Prostate gland (tissue), 2 donors: Measurements from ENCODE around the gene ATP6V1B1. TPM values are rescaled to one million over a fixed set of nuclear protein-coding genes. Genes with fewer than 3 reads are reported as not detected.

Experiments used
- DNase-seq: peaks from one replicate; pipeline ENCODE4 v3.0.0-alpha.2; 2019; ENCODE audit warnings: low spot score
- H3K27ac ChIP-seq, 2 donors: fragments of 200-600 bp; sonication (generic); 2 replicates each; pipeline ENCODE4 v1.5.1; 2017 to 2019
- H3K27me3 ChIP-seq: fragments of 200-600 bp; sonication (generic); replicated peaks from 2 replicates; pipeline ENCODE4 v1.5.1; 2019; ENCODE audit not compliant: insufficient read depth
- H3K36me3 ChIP-seq, 2 donors: fragments of 200-600 bp; sonication (generic); 1 replicate in 1 of 2; 2 replicates in 1 of 2; pipeline versions ENCODE4 v1.5.1 to v1.8.1; 2017 to 2019
- H3K4me1 ChIP-seq: fragments of 200-600 bp; sonication (generic); replicated peaks from 2 replicates; pipeline ENCODE4 v1.5.1; 2019
- H3K4me3 ChIP-seq, 2 donors: fragments of 200-600 bp; sonication (generic); 2 replicates each; pipeline ENCODE4 v1.5.1; 2017 to 2019
- H3K9me3 ChIP-seq: fragments of 200-600 bp; sonication (generic); 2 replicates; pipeline ENCODE4 v1.5.1; 2017
- CTCF ChIP-seq, 4 experiments: fragments of 200-600 bp in 2 of 4; fragments of 450-650 bp in 2 of 4; sonication (generic) in 2 of 4; IDR thresholded peaks; 1 replicate in 3 of 4; 2 replicates in 1 of 4; pipeline ENCODE4 v1.5.1; 2016 to 2019; ENCODE audit warnings: antibody characterized with exemption in 4 of 4, mild to moderate bottlenecking in 2 of 4, moderate library complexity in 2 of 4
- POLR2A ChIP-seq: fragments of 450-650 bp; IDR thresholded peaks from one replicate; pipeline ENCODE4 v1.6.1; 2016; ENCODE audit warnings: antibody characterized with exemption, mild to moderate bottlenecking
- POLR2AphosphoS5 ChIP-seq: sonication (generic); formaldehyde crosslinking; IDR thresholded peaks from one replicate; pipeline ENCODE4 v1.6.1; 2017; ENCODE audit warnings: antibody characterized with exemption
- WGBS: methylation state at CpG from one replicate; pipeline ENCODE4 v1.1.5; 2018; 5-methylcytosine and 5-hydroxymethylcytosine counted together
- intact Hi-C: fragments of 100-400 bp; cut with DNase I; formaldehyde crosslinking; loops from one replicate; pipeline ENCODE4 v1.14.2; 2022
- total RNA-seq, 2 donors: library from RNA; depleted of rRNA; stranded (reverse); fragments of >200 nt; gene quantifications; one replicate each; pipeline ENCODE4 v1.1.0, GENCODE V29; 2016

ATP6V1B1 gene
- total RNA-seq, 2 donors from 2014 or later: 1.2 TPM; not detected in 1

- TF ChIP-seq POLR2A (no peak), POLR2AphosphoS5 (no peak), CTCF (IDR thresholded peaks at IDR 0.05) (no peak)
- Histone ChIP-seq H3K4me3 (no peak overlapping the region), H3K27ac (no peak overlapping the region), H3K36me3 (no peaks in the 10 kb centered on the region), H3K9me3 (no peaks in the 10 kb centered on the region), H3K27me3 (no peaks in the 10 kb centered on the region), H3K4me1 (no peaks in the 10 kb centered on the region)
- intact Hi-C loops: no loop called here
- no peak for DNase-seq
- 69% methylated on average over 4 of the region's 4 CpGs for WGBS
Observed at GRCh38 chr2:70930371-70931329, 5.0 kb upstream of the ATP6V1B1 start.

GRCh38 chr2:70931376-70932000 lies 4.2 kb upstream of the ATP6V1B1 start:
- no peak overlapping the region for H3K4me3 ChIP-seq
- no peak for DNase-seq
- H3K27me3 ChIP-seq: no peaks in the 10 kb centered on the region
- H3K4me1 ChIP-seq: no peaks in the 10 kb centered on the region
- H3K27ac ChIP-seq: no peak overlapping the region
- H3K9me3 ChIP-seq: no peaks in the 10 kb centered on the region
- H3K36me3 ChIP-seq: no peaks in the 10 kb centered on the region
- TF ChIP-seq CTCF (IDR thresholded peaks at IDR 0.05) (no peak), POLR2A (no peak), POLR2AphosphoS5 (no peak)
- intact Hi-C loops: no loop called here
- 67% methylated on average over 9 of the region's 9 CpGs for WGBS

GRCh38 chr2:70932631-70933230 lies 3.0 kb upstream of the ATP6V1B1 start:
- Histone ChIP-seq H3K4me1 (no peaks in the 10 kb centered on the region), H3K4me3 (no peak overlapping the region), H3K27me3 (no peaks in the 10 kb centered on the region), H3K9me3 (no peaks in the 10 kb centered on the region), H3K27ac (no peak overlapping the region), H3K36me3 (no peaks in the 10 kb centered on the region)
- no peak for DNase-seq
- intact Hi-C loops: no loop called here
- TF ChIP-seq POLR2A (no peak), POLR2AphosphoS5 (no peak), CTCF (IDR thresholded peaks at IDR 0.05) (no peak)
- 95% methylated on average over 21 of the region's 21 CpGs for WGBS

GRCh38 chr2:70934981-70935380 lies 719 bp upstream of the ATP6V1B1 start:
- DNase-seq: no peak
- TF ChIP-seq POLR2AphosphoS5 (no peak), CTCF (IDR thresholded peaks at IDR 0.05) (no peak), POLR2A (no peak)
- Histone ChIP-seq H3K27ac (no peak overlapping the region), H3K4me3 (no peak overlapping the region), H3K4me1 (no peaks in the 10 kb centered on the region), H3K27me3 (peaks cover 4% of the 10 kb centered on the region), H3K9me3 (no peaks in the 10 kb centered on the region), H3K36me3 (no peaks in the 10 kb centered on the region)
- intact Hi-C loops: no loop called here
- 83% methylated on average over 1 of the region's 1 CpG for WGBS
